Effector memory CD4-positive, alpha-beta T cell (primary cell): ENCODE results near the gene MOGAT1.
"Not testable (repeated sequence)": the region's sequence is repeated elsewhere in the genome, so short reads cannot be mapped to it uniquely, and the experiment has no call there.

Experiments used
- DNase-seq, 3 donors: peaks; one replicate each; pipeline ENCODE4 v3.0.0-alpha.2; 2020
- H3K27ac ChIP-seq: 2 replicates; pipeline ENCODE4 v1.7.0; 2013; ENCODE audit warnings: mild to moderate bottlenecking, low read length, moderate library complexity; ENCODE audit not compliant: insufficient read depth, poor library complexity, severe bottlenecking
- H3K27me3 ChIP-seq: replicated peaks from 2 replicates; pipeline ENCODE4 v1.7.0; 2013; ENCODE audit warnings: mild to moderate bottlenecking, low read length; ENCODE audit not compliant: insufficient read depth, control insufficient read depth, poor library complexity, severe bottlenecking
- H3K36me3 ChIP-seq: 2 replicates; pipeline ENCODE4 v1.7.0; 2013; ENCODE audit warnings: mild to moderate bottlenecking, low read length, moderate library complexity; ENCODE audit not compliant: control insufficient read depth, insufficient read depth
- H3K4me1 ChIP-seq: 2 replicates; pipeline ENCODE4 v1.7.0; 2013; ENCODE audit warnings: low read length, mild to moderate bottlenecking; ENCODE audit not compliant: control insufficient read depth, insufficient read depth, poor library complexity, severe bottlenecking
- H3K4me3 ChIP-seq: 2 replicates; pipeline ENCODE4 v1.7.0; 2013; ENCODE audit warnings: low read length, low read depth, mild to moderate bottlenecking; ENCODE audit not compliant: insufficient read depth, poor library complexity, severe bottlenecking
- H3K9me3 ChIP-seq: 2 replicates; pipeline ENCODE4 v1.7.0; 2013; ENCODE audit warnings: mild to moderate bottlenecking, low read length, moderate library complexity; ENCODE audit not compliant: control insufficient read depth

MOGAT1 gene

GRCh38 chr2:222708274-222708710 lies 36.8 kb downstream of the MOGAT1 start:
- H3K9me3 ChIP-seq, result no peaks in the 10 kb centered on the region
- no peaks in the 10 kb centered on the region for H3K27me3 ChIP-seq
- peak; percentile 43 to 59 (median 45) for DNase-seq
- H3K4me1 ChIP-seq, result no peaks in the 10 kb centered on the region
- H3K4me3 ChIP-seq, result no peak overlapping the region
- H3K27ac ChIP-seq, result no peak overlapping the region
- no peaks in the 10 kb centered on the region for H3K36me3 ChIP-seq

GRCh38 chr2:222709191-222709891 lies 37.9 kb downstream of the MOGAT1 start:
- DNase-seq, result no peak
- no peaks in the 10 kb centered on the region for H3K9me3 ChIP-seq
- H3K27ac ChIP-seq, result no peak overlapping the region
- no peak overlapping the region for H3K4me3 ChIP-seq
- no peaks in the 10 kb centered on the region for H3K36me3 ChIP-seq
- no peaks in the 10 kb centered on the region for H3K4me1 ChIP-seq
- no peaks in the 10 kb centered on the region for H3K27me3 ChIP-seq

- Histone ChIP-seq H3K4me1 (no peaks in the 10 kb centered on the region), H3K9me3 (no peaks in the 10 kb centered on the region), H3K4me3 (no peak overlapping the region), H3K36me3 (no peaks in the 10 kb centered on the region), H3K27ac (no peak overlapping the region), H3K27me3 (no peaks in the 10 kb centered on the region)
- no peak for DNase-seq
These were observed 39.3 kb downstream of the MOGAT1 start for GRCh38 chr2:222710736-222711135.

- no peak for DNase-seq
- Histone ChIP-seq H3K27ac (no peak overlapping the region), H3K27me3 (no peaks in the 10 kb centered on the region), H3K9me3 (no peaks in the 10 kb centered on the region), H3K4me1 (no peaks in the 10 kb centered on the region), H3K4me3 (no peak overlapping the region), H3K36me3 (no peaks in the 10 kb centered on the region)
These were observed 40.0 kb downstream of the MOGAT1 start for GRCh38 chr2:222711315-222711940.

- Histone ChIP-seq H3K4me3 (no peak overlapping the region), H3K4me1 (no peaks in the 10 kb centered on the region), H3K27ac (no peak overlapping the region), H3K36me3 (no peaks in the 10 kb centered on the region), H3K27me3 (no peaks in the 10 kb centered on the region), H3K9me3 (no peaks in the 10 kb centered on the region)
- DNase-seq, result no peak
These were observed 41.5 kb downstream of the MOGAT1 start for GRCh38 chr2:222713002-222713401.

- Histone ChIP-seq H3K4me3 (no peak overlapping the region), H3K27ac (no peak overlapping the region), H3K4me1 (no peaks in the 10 kb centered on the region), H3K9me3 (no peaks in the 10 kb centered on the region), H3K27me3 (no peaks in the 10 kb centered on the region), H3K36me3 (no peaks in the 10 kb centered on the region)
- no peak for DNase-seq
These were observed 43.1 kb downstream of the MOGAT1 start for GRCh38 chr2:222714361-222715241.

GRCh38 chr2:222715742-222716141 lies 44.3 kb downstream of the MOGAT1 start:
- no peak for DNase-seq
- H3K9me3 ChIP-seq, result no peaks in the 10 kb centered on the region
- H3K27me3 ChIP-seq, result no peaks in the 10 kb centered on the region
- no peaks in the 10 kb centered on the region for H3K36me3 ChIP-seq
- no peaks in the 10 kb centered on the region for H3K4me1 ChIP-seq
- no peak overlapping the region for H3K4me3 ChIP-seq
- no peak overlapping the region for H3K27ac ChIP-seq

- H3K27me3 ChIP-seq, H3K9me3 ChIP-seq, H3K36me3 ChIP-seq, H3K4me1 ChIP-seq, H3K4me3 ChIP-seq, DNase-seq, H3K27ac ChIP-seq: not testable (repeated sequence)
These were observed 48.3 kb downstream of the MOGAT1 start for GRCh38 chr2:222719787-222720186.

GRCh38 chr2:222721597-222721996 lies 50.1 kb downstream of the MOGAT1 start:
- not testable (repeated sequence) for DNase-seq, H3K4me3 ChIP-seq, H3K9me3 ChIP-seq, H3K36me3 ChIP-seq, H3K4me1 ChIP-seq, H3K27ac ChIP-seq, H3K27me3 ChIP-seq
